Activated CD4-positive, alpha-beta T cell treated with anti-CD3 and anti-CD28 coated beads, Interleukin-2, amount 10 ng/mL, durations not matched to agents 24 days and 14 days (primary cell): ENCODE results near the gene TMEM250. TPM values are rescaled to one million over a fixed set of nuclear protein-coding genes. Genes with fewer than 3 reads are reported as not detected.
"Not testable (repeated sequence)": the region's sequence is repeated elsewhere in the genome, so short reads cannot be mapped to it uniquely, and the experiment has no call there.

ENCODE experiments used
- DNase-seq: peaks from one replicate; pipeline ENCODE4 v3.0.0; 2022
- H3K27ac Mint-ChIP-seq: one replicate; pipeline ENCODE4 v1.8.0; 2022; ENCODE audit warnings: mild to moderate bottlenecking, mixed read lengths
- H3K27me3 Mint-ChIP-seq: one replicate; pipeline ENCODE4 v1.8.0; 2022; ENCODE audit warnings: mixed read lengths
- H3K36me3 Mint-ChIP-seq: one replicate; pipeline ENCODE4 v1.8.0; 2022; ENCODE audit warnings: low read depth, mild to moderate bottlenecking, mixed read lengths
- H3K4me1 Mint-ChIP-seq: one replicate; pipeline ENCODE4 v1.8.0; 2021; ENCODE audit warnings: mixed read lengths
- H3K4me3 Mint-ChIP-seq: one replicate; pipeline ENCODE4 v1.8.0; 2022; ENCODE audit warnings: mild to moderate bottlenecking, moderate library complexity, mixed read lengths
- H3K9me3 Mint-ChIP-seq: one replicate; pipeline ENCODE4 v1.8.0; 2021; ENCODE audit warnings: mixed read lengths
- intact Hi-C: fragments of 100-400 bp; cut with micrococcal nuclease; formaldehyde crosslinking; loops from one replicate; pipeline ENCODE4 v1.15.1; 2023
- total RNA-seq: library from RNA; stranded (reverse); gene quantifications from 2 replicates; pipeline ENCODE4 v1.2.3, GENCODE V29; 2022

TMEM250 gene
- total RNA-seq, 1 donor from 2014 or later: 52.7 TPM

GRCh38 chr9:136107155-136107952 is 11.3 kb downstream of the TMEM250 start:
- DNase-seq: peak; percentile 84
- peak overlapping the region; percentile 63 for H3K4me3 Mint-ChIP-seq
- peaks cover 30% of the 10 kb centered on the region for H3K4me1 Mint-ChIP-seq
- no peaks in the 10 kb centered on the region for H3K27me3 Mint-ChIP-seq
- intact Hi-C loops: no loop called here
- H3K27ac Mint-ChIP-seq: peak overlapping the region; percentile 83
- no peaks in the 10 kb centered on the region for H3K36me3 Mint-ChIP-seq
- no peaks in the 10 kb centered on the region for H3K9me3 Mint-ChIP-seq

GRCh38 chr9:136105398-136106135 is 13.1 kb downstream of the TMEM250 start:
- H3K36me3 Mint-ChIP-seq: no peaks in the 10 kb centered on the region
- H3K27me3 Mint-ChIP-seq: no peaks in the 10 kb centered on the region
- no peaks in the 10 kb centered on the region for H3K9me3 Mint-ChIP-seq
- peaks cover 23% of the 10 kb centered on the region for H3K4me1 Mint-ChIP-seq
- H3K27ac Mint-ChIP-seq: peak overlapping the region; percentile 60
- intact Hi-C loops: no loop called here
- no peak for DNase-seq
- no peak overlapping the region for H3K4me3 Mint-ChIP-seq

- H3K27me3 Mint-ChIP-seq: no peaks in the 10 kb centered on the region
- intact Hi-C loops: no loop called here
Observed at GRCh38 chr9:136104916-136105315, 13.8 kb downstream of the TMEM250 start.

GRCh38 chr9:136104488-136104800 is 14.2 kb downstream of the TMEM250 start:
- Mint-ChIP-seq H3K36me3 (no peaks in the 10 kb centered on the region), H3K27me3 (no peaks in the 10 kb centered on the region), H3K27ac (no peak overlapping the region), H3K4me1 (peaks cover 17% of the 10 kb centered on the region), H3K9me3 (no peaks in the 10 kb centered on the region), H3K4me3 (no peak overlapping the region)
- DNase-seq: no peak
- intact Hi-C loops: no loop called here

More at GRCh38 chr9:136104916-136105315, 13.8 kb downstream of the TMEM250 start:
- Mint-ChIP-seq H3K9me3 (no peaks in the 10 kb centered on the region), H3K36me3 (no peaks in the 10 kb centered on the region), H3K27ac (no peak overlapping the region), H3K4me1 (peaks cover 18% of the 10 kb centered on the region), H3K4me3 (no peak overlapping the region)
- DNase-seq: no peak

- H3K36me3 Mint-ChIP-seq: no peaks in the 10 kb centered on the region
- no peak overlapping the region for H3K27ac Mint-ChIP-seq
- no peaks in the 10 kb centered on the region for H3K27me3 Mint-ChIP-seq
- intact Hi-C loops: no loop called here
- H3K4me1 Mint-ChIP-seq: peaks cover 18% of the 10 kb centered on the region
- DNase-seq: no peak
- H3K9me3 Mint-ChIP-seq: no peaks in the 10 kb centered on the region
- no peak overlapping the region for H3K4me3 Mint-ChIP-seq
Observed at GRCh38 chr9:136103651-136104487, 14.8 kb downstream of the TMEM250 start.

GRCh38 chr9:136101615-136102074 is 17.0 kb downstream of the TMEM250 start:
- H3K36me3 Mint-ChIP-seq, H3K9me3 Mint-ChIP-seq, intact Hi-C loops, H3K27me3 Mint-ChIP-seq, H3K27ac Mint-ChIP-seq, DNase-seq, H3K4me1 Mint-ChIP-seq, H3K4me3 Mint-ChIP-seq: not testable (repeated sequence)

- Mint-ChIP-seq H3K36me3 (no peaks in the 10 kb centered on the region), H3K4me3 (no peak overlapping the region), H3K27ac (no peak overlapping the region), H3K27me3 (peaks cover 12% of the 10 kb centered on the region), H3K9me3 (no peaks in the 10 kb centered on the region), H3K4me1 (peaks cover 4% of the 10 kb centered on the region)
- DNase-seq: no peak
- intact Hi-C loops: no loop called here
Observed at GRCh38 chr9:136100700-136101614, 17.7 kb downstream of the TMEM250 start.

- Mint-ChIP-seq H3K4me3 (no peak overlapping the region), H3K4me1 (peaks cover 4% of the 10 kb centered on the region), H3K9me3 (no peaks in the 10 kb centered on the region), H3K27me3 (peaks cover 12% of the 10 kb centered on the region), H3K27ac (no peak overlapping the region), H3K36me3 (no peaks in the 10 kb centered on the region)
- DNase-seq: no peak
- intact Hi-C loops: no loop called here
Observed at GRCh38 chr9:136099542-136099941, 19.1 kb downstream of the TMEM250 start.

- Mint-ChIP-seq H3K4me1 (peaks cover 4% of the 10 kb centered on the region), H3K27ac (no peak overlapping the region), H3K4me3 (no peak overlapping the region), H3K9me3 (no peaks in the 10 kb centered on the region), H3K27me3 (peaks cover 13% of the 10 kb centered on the region), H3K36me3 (no peaks in the 10 kb centered on the region)
- intact Hi-C loops: no loop called here
- peak; percentile 62 for DNase-seq
Observed at GRCh38 chr9:136098844-136099243, 19.8 kb downstream of the TMEM250 start.

GRCh38 chr9:136098210-136098609 is 20.5 kb downstream of the TMEM250 start:
- H3K27ac Mint-ChIP-seq: no peak overlapping the region
- intact Hi-C loops: no loop called here
- DNase-seq: no peak
- peaks cover 4% of the 10 kb centered on the region for H3K4me1 Mint-ChIP-seq
- peaks cover 15% of the 10 kb centered on the region for H3K27me3 Mint-ChIP-seq
- H3K4me3 Mint-ChIP-seq: no peak overlapping the region
- no peaks in the 10 kb centered on the region for H3K9me3 Mint-ChIP-seq
- no peaks in the 10 kb centered on the region for H3K36me3 Mint-ChIP-seq

GRCh38 chr9:136096505-136097001 is 22.1 kb downstream of the TMEM250 start:
- Mint-ChIP-seq H3K4me1 (peaks cover 4% of the 10 kb centered on the region), H3K36me3 (no peaks in the 10 kb centered on the region), H3K9me3 (no peaks in the 10 kb centered on the region), H3K27ac (no peak overlapping the region), H3K27me3 (peaks cover 15% of the 10 kb centered on the region), H3K4me3 (peak overlapping the region; percentile 44)
- intact Hi-C loops: no loop called here
- DNase-seq: no peak

GRCh38 chr9:136095070-136096058 is 23.3 kb downstream of the TMEM250 start, which contains the start of gene NACC2:
TSS of gene NACC2 (minus strand) at chr9:136095289. CDS start at chr9:136050521, 44,768 bp downstream.
- intact Hi-C loops: loop anchor here (1.0 to 2.0 kb wide), 2 partner anchors 14 to 23 kb away; partner anchors contain the start of gene TMEM250

More at GRCh38 chr9:136095070-136096058, 23.3 kb downstream of the TMEM250 start, which contains the start of gene NACC2:
- H3K27me3 Mint-ChIP-seq: peaks cover 15% of the 10 kb centered on the region
- H3K36me3 Mint-ChIP-seq: no peaks in the 10 kb centered on the region
- peak; percentile 82 for DNase-seq
- H3K9me3 Mint-ChIP-seq: no peaks in the 10 kb centered on the region
- H3K4me3 Mint-ChIP-seq: peak within 1 kb of the TSS; percentile 68
- H3K27ac Mint-ChIP-seq: no peak within 1 kb of the TSS
- H3K4me1 Mint-ChIP-seq: peaks cover 4% of the 10 kb centered on the region
